Measurements from ENCODE around the gene DIABLO. TPM values are rescaled to one million over a fixed set of nuclear protein-coding genes. Genes with fewer than 3 reads are reported as not detected.

DIABLO gene
- total RNA-seq, 1 donor from 2014 or later: 54.8 TPM

DNA sequence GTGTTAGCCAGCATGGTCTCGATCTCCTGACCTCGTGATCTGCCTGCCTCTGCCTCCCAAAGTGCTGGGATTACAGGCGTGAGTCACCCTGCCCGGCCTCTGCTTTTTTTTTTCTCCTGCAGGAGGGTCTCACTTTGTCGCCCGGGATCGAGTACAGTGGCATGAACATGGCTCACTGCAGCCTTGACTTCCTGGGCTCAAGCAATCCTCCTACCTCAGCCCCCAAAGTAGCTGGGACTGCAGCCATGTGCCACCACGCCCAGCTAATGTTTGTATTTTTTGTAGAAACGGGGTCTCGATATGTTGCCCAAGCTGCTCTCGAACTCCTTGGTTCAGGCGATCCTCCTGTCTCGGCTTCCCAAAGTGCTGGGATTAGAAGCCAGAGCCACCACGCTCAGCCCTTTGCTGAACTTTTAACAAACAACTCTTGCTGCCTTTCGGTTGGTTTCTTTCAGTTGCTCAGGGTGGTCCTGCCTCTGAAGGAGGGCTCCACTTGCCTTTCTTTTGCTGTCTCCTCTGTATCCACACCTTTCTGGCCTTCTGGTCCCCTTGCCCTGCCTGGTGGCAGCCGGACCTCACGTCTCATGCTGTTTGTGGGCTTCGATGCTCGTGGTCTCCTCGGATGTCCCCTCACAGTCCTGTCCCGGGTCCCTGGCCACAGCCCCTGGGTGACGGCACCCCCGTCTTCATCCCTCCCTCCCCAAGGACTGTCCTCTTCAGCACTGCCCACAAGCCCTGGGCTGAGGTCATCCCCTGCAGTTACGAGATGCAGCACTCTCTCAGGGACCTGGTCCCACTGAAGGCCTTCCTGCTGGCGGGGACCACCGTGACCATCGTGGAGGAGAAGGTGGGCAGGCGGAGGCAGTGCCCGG, 26.1 kb downstream of the DIABLO start:
- no peak for DNase-seq (ENCODE audit: low spot score in 2 of 2)
- no peaks in the 10 kb centered on the region for H3K9me3 ChIP-seq
- no peak overlapping the region for H3K27ac ChIP-seq
- H3K4me1 ChIP-seq: peaks cover 5 to 10% of the 10 kb centered on the region in 2 donors
- H3K27me3 ChIP-seq: no peaks in the 10 kb centered on the region
- TF ChIP-seq CTCF (IDR thresholded peaks at IDR 0.05): no peak
- intact Hi-C loops (cut with DNase I): no loop called here
- no peaks in the 10 kb centered on the region for H3K36me3 ChIP-seq
- no peak overlapping the region for H3K4me3 ChIP-seq

DNA sequence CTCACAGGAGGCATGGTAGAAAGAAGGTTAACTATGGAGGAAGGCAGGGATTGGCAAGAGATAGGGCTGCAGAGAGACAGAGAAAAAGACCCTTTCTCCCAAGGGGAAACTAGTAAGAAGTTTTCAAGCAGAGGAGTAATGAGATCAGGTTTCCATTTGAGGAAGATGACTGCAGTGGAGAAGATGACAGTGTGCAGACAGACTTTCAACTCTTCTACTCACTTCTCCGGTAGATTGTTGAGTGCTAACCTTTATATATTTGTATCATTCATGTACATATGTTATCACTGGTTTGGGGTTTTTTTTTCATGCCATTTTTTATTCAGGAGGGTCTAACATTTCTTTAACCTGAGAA, 28.3 kb downstream of the DIABLO start:
- no peak for TF ChIP-seq CTCF (IDR thresholded peaks at IDR 0.05)
- Histone ChIP-seq H3K9me3 (no peaks in the 10 kb centered on the region), H3K36me3 (no peaks in the 10 kb centered on the region), H3K4me3 (no peak overlapping the region), H3K27ac (no peak overlapping the region), H3K4me1 (no peaks in the 10 kb centered on the region), H3K27me3 (no peaks in the 10 kb centered on the region)
- intact Hi-C loops (cut with DNase I): no loop called here
- no peak for DNase-seq (ENCODE audit: low spot score in 2 of 2)

DNA sequence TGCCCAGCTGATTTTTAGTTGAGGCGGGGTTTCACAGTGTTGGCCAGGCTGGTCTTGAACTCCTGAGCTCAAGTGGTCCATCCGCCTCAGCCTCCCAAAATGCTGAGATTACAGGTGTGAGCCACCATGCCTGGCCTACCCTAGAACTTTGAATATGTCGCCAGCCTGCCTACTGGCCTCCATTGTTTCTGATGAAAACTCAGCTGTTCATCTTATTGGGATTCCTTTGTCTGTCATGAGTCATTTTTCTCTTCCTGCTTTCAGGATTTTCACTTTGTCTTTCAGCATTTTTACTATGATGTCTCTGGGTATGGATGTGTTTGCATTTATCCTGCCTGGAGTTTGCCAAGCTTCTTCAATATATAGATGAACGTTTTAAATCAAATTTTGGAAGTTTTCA, 30.4 kb downstream of the DIABLO start:
- DNase-seq (ENCODE audit: low spot score in 2 of 2): no peak
- H3K9me3 ChIP-seq: no peaks in the 10 kb centered on the region
- intact Hi-C loops (cut with DNase I): no loop called here
- H3K27me3 ChIP-seq: no peaks in the 10 kb centered on the region
- no peak overlapping the region for H3K4me3 ChIP-seq
- TF ChIP-seq CTCF (IDR thresholded peaks at IDR 0.05): no peak
- H3K4me1 ChIP-seq: no peaks in the 10 kb centered on the region
- no peaks in the 10 kb centered on the region for H3K36me3 ChIP-seq
- no peak overlapping the region for H3K27ac ChIP-seq

- H3K27me3 ChIP-seq: no peaks in the 10 kb centered on the region
- intact Hi-C loops (cut with DNase I): no loop called here
- no peak overlapping the region for H3K4me3 ChIP-seq
- no peaks in the 10 kb centered on the region for H3K36me3 ChIP-seq
- H3K27ac ChIP-seq: no peak overlapping the region
- TF ChIP-seq CTCF (IDR thresholded peaks at IDR 0.05): no peak
- H3K9me3 ChIP-seq: no peaks in the 10 kb centered on the region
- no peak for DNase-seq (ENCODE audit: low spot score in 2 of 2)
- H3K4me1 ChIP-seq: no peaks in the 10 kb centered on the region
These were observed 31.0 kb downstream of the DIABLO start for GRCh38 chr12:122194804-122195203.

GRCh38 chr12:122192441-122192840, 33.4 kb downstream of the DIABLO start:
- no peak for TF ChIP-seq CTCF (IDR thresholded peaks at IDR 0.05)
- Histone ChIP-seq H3K4me3 (no peak overlapping the region), H3K4me1 (no peaks in the 10 kb centered on the region), H3K36me3 (no peaks in the 10 kb centered on the region), H3K27ac (no peak overlapping the region), H3K27me3 (no peaks in the 10 kb centered on the region), H3K9me3 (no peaks in the 10 kb centered on the region)
- intact Hi-C loops (cut with DNase I): no loop called here
- DNase-seq (ENCODE audit: low spot score in 2 of 2): no peak

Data from ascending aorta (tissue), 2 donors.